MM.1S (cell line): ENCODE results near the gene TTLL4.

ENCODE experiments used
- DNase-seq: peaks from one replicate; pipeline ENCODE4 v3.0.0-alpha.2; 2015
- H2AFZ ChIP-seq: fragments of 300-600 bp; sonication (generic); 2 replicates; pipeline ENCODE4 v1.6.0; 2016; ENCODE audit warnings: antibody characterized with exemption, low read length
- H3F3A ChIP-seq: fragments of 300-600 bp; sonication (generic); 2 replicates; pipeline ENCODE4 v1.6.1; 2016; ENCODE audit warnings: mild to moderate bottlenecking, antibody characterized with exemption, low read length, moderate library complexity, mixed read lengths; ENCODE audit not compliant: insufficient read depth
- H3K27ac ChIP-seq: fragments of 300-600 bp; sonication (generic); 2 replicates; pipeline ENCODE4 v1.5.1; 2016; ENCODE audit warnings: mild to moderate bottlenecking, low read length
- H3K27me3 ChIP-seq: fragments of 300-600 bp; sonication (generic); replicated peaks from 2 replicates; pipeline ENCODE4 v1.6.0; 2016; ENCODE audit warnings: low read length; ENCODE audit not compliant: insufficient read depth
- H3K36me3 ChIP-seq: fragments of 300-600 bp; sonication (generic); replicated peaks from 2 replicates; pipeline ENCODE4 v1.6.1; 2016; ENCODE audit warnings: mild to moderate bottlenecking, low read length, mixed read lengths; ENCODE audit not compliant: insufficient read depth
- H3K4me1 ChIP-seq: fragments of 300-600 bp; sonication (generic); 2 replicates; pipeline ENCODE4 v1.6.1; 2016; ENCODE audit warnings: low read length, mixed read lengths
- H3K4me2 ChIP-seq: fragments of 300-600 bp; sonication (generic); 2 replicates; pipeline ENCODE4 v1.6.0; 2016; ENCODE audit warnings: low read depth, low read length
- H3K4me3 ChIP-seq: fragments of 300-600 bp; sonication (generic); 2 replicates; pipeline ENCODE4 v1.5.1; 2016; ENCODE audit warnings: low read length, mixed read lengths
- H3K79me2 ChIP-seq: fragments of 300-600 bp; sonication (generic); 2 replicates; pipeline ENCODE4 v1.6.1; 2016; ENCODE audit warnings: mixed run types, low read length, mixed read lengths
- H3K9ac ChIP-seq: fragments of 300-600 bp; sonication (generic); 2 replicates; pipeline ENCODE4 v1.6.1; 2016; ENCODE audit warnings: low read length, mixed read lengths
- H3K9me2 ChIP-seq: fragments of 300-600 bp; sonication (generic); replicated peaks from 2 replicates; pipeline ENCODE4 v1.6.1; 2016; ENCODE audit warnings: mild to moderate bottlenecking, low read length, mixed read lengths; ENCODE audit not compliant: insufficient read depth
- H3K9me3 ChIP-seq: fragments of 300-600 bp; sonication (generic); replicated peaks from 2 replicates; pipeline ENCODE4 v1.6.1; 2016; ENCODE audit warnings: mild to moderate bottlenecking, low read length, mixed read lengths; ENCODE audit not compliant: insufficient read depth
- H4K20me1 ChIP-seq: fragments of 300-600 bp; sonication (generic); 2 replicates; pipeline ENCODE4 v1.6.1; 2016; ENCODE audit warnings: mild to moderate bottlenecking, low read length, moderate library complexity, mixed read lengths; ENCODE audit not compliant: insufficient read depth
- CTCF ChIP-seq: fragments of 300-600 bp; sonication (generic); IDR thresholded peaks from 2 replicates; pipeline ENCODE4 v1.5.1; 2016; ENCODE audit warnings: antibody characterized with exemption, low read length, mixed read lengths
- EZH2 ChIP-seq: fragments of 300-600 bp; sonication (generic); optimal IDR thresholded peaks from 2 replicates; pipeline ENCODE3; 2017; ENCODE audit warnings: low read depth, mild to moderate bottlenecking, antibody characterized with exemption, low read length, mixed read lengths
- EZH2phosphoT487 ChIP-seq: fragments of 300-600 bp; sonication (generic); IDR thresholded peaks from 2 replicates; pipeline ENCODE4 v1.6.1; 2018; ENCODE audit warnings: antibody characterized with exemption, low read length

TTLL4 gene

GRCh38 chr2:218729640-218730039 is 19.0 kb downstream of the TTLL4 start:
- H4K20me1 ChIP-seq: no peaks in the 10 kb centered on the region
- H3K9me2 ChIP-seq: no peaks in the 10 kb centered on the region
- no peak overlapping the region for H3K4me2 ChIP-seq
- TF ChIP-seq CTCF (no peak), EZH2 (no peak), EZH2phosphoT487 (no peak)
- H3K4me3 ChIP-seq: no peak overlapping the region
- H3K79me2 ChIP-seq: peaks cover 84% of the 10 kb centered on the region
- no peaks in the 10 kb centered on the region for H3K27me3 ChIP-seq
- H3K9ac ChIP-seq: no peak overlapping the region
- H3F3A ChIP-seq: 0 out of 2 replicates have a peak, but pooled peaks cover 4% of the 10 kb centered on the region
- no peaks in the 10 kb centered on the region for H3K36me3 ChIP-seq
- H3K27ac ChIP-seq: no peak overlapping the region
- peaks cover 24% of the 10 kb centered on the region for H3K4me1 ChIP-seq
- H3K9me3 ChIP-seq: no peaks in the 10 kb centered on the region
- no peak overlapping the region for H2AFZ ChIP-seq
- DNase-seq: no peak

- TF ChIP-seq CTCF (no peak), EZH2phosphoT487 (no peak), EZH2 (no peak)
- H3K27ac ChIP-seq: peak overlapping the region; percentile 27; the same call in 1 of the 2 replicates
- 0 out of 2 replicates have a peak, but pooled peaks cover 4% of the 10 kb centered on the region for H3F3A ChIP-seq
- H3K36me3 ChIP-seq: 0 out of 2 replicates have a peak, but pooled peaks cover 3% of the 10 kb centered on the region
- no peak overlapping the region for H2AFZ ChIP-seq
- H3K4me2 ChIP-seq: peak overlapping the region; percentile 3; the same call in 1 of the 2 replicates
- no peaks in the 10 kb centered on the region for H3K9me3 ChIP-seq
- H3K79me2 ChIP-seq: peaks cover 79% of the 10 kb centered on the region
- no peak for DNase-seq
- H3K9ac ChIP-seq: no peak overlapping the region
- H3K9me2 ChIP-seq: no peaks in the 10 kb centered on the region
- H3K27me3 ChIP-seq: no peaks in the 10 kb centered on the region
- peaks cover 24% of the 10 kb centered on the region for H3K4me1 ChIP-seq
- no peaks in the 10 kb centered on the region for H4K20me1 ChIP-seq
- no peak overlapping the region for H3K4me3 ChIP-seq
These were observed 21.6 kb downstream of the TTLL4 start for GRCh38 chr2:218732052-218732760.

- 0 out of 2 replicates have a peak, but pooled peaks cover 4% of the 10 kb centered on the region for H3F3A ChIP-seq
- H3K27ac ChIP-seq: peak overlapping the region; percentile 27; the same call in 1 of the 2 replicates
- H3K4me1 ChIP-seq: peaks cover 24% of the 10 kb centered on the region
- no peaks in the 10 kb centered on the region for H4K20me1 ChIP-seq
- no peak overlapping the region for H3K9ac ChIP-seq
- H3K79me2 ChIP-seq: peaks cover 79% of the 10 kb centered on the region
- peak overlapping the region; percentile 3; the same call in 1 of the 2 replicates for H3K4me2 ChIP-seq
- H3K4me3 ChIP-seq: no peak overlapping the region
- TF ChIP-seq EZH2phosphoT487 (no peak), CTCF (no peak), EZH2 (no peak)
- H3K9me3 ChIP-seq: no peaks in the 10 kb centered on the region
- no peaks in the 10 kb centered on the region for H3K9me2 ChIP-seq
- H3K27me3 ChIP-seq: no peaks in the 10 kb centered on the region
- peak; percentile 24 for DNase-seq
- H2AFZ ChIP-seq: no peak overlapping the region
- H3K36me3 ChIP-seq: peaks cover 3% of the 10 kb centered on the region; the same call in 1 of the 2 replicates
These were observed 22.1 kb downstream of the TTLL4 start for GRCh38 chr2:218732761-218733158.
